ENCODE results near the gene AURKB.
"Not testable (repeated sequence)": the region's sequence is repeated elsewhere in the genome, so short reads cannot be mapped to it uniquely, and the experiment has no call there.

AURKB gene

DNA sequence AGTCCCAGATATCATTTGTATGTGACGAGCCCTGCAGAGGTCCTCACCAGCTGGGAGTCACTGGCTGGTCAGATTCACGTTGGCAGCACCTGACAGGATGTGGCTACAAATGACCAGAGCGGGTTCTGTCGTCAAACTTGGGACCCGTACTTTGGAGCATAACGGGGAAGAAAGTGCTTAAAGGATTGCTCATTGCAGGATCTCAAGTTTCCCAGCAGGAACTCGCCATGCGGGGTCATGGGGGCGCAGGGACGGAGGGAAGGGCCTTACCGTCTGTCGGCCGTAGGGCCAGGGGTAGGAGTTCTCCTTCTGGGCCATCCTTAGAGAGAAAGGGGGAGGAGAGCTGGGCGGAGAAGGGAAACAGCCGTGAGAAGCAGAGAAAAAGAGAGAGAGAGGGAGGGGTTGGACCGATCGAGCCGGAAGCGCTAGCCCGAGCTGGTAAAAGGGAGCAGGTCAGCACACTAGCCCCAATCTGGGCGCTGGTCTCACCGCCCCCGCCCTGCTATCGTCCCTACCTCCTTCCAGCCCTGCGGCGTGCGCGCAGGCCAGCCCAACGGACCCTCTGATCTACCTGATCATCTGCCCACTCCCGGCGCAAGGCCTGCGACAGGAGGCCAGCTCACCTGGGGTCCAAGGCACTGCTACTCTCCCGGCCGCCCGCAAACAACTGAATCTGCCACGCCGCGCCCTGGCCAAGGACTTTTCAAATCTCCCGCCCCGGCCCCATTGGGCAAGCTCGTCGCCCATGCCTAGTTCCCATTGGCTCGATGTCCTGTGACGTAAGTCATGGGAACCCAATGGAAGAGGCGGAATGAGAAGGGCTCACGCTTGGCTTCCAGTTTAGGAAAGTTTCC, at the start of gene AURKB:
TSS of gene AURKB (minus strand) at position 669 of the 854 bp plus-strand sequence. CDS start at position 318, 351 bp downstream.
- DNase-seq (ENCODE audit: low spot score) = peak; percentile 99

- no peak for DNase-seq (ENCODE audit: low spot score)
Observed at GRCh38 chr17:8257801-8258200, 47.4 kb upstream of the AURKB start.

- no peak for DNase-seq (ENCODE audit: low spot score)
Observed at GRCh38 chr17:8256691-8257090, 46.3 kb upstream of the AURKB start.

DNA sequence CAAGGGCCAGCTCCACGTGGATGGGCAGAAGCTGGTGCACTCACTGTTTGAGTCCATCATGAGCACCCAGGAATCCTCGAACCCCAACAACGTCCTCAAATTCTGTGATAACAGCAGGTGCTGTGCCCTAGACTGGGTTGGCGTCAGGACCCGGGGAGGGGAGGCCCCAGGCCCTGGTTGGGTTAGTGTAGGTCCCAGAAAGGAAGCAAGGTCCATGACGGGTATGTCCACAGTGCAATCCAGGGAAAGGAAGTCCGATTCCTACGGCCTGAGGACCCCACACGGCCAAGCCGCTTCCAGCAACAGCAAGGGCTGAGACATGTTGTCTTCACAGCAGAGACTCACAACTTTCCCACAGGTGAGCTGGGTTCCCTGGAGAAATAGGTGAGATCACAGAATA, 45.9 kb upstream of the AURKB start:
- DNase-seq (ENCODE audit: low spot score) = no peak

GRCh38 chr17:8255499-8255898, 45.1 kb upstream of the AURKB start:
- no peak for DNase-seq (ENCODE audit: low spot score)

- no peak for DNase-seq (ENCODE audit: low spot score)
Observed at GRCh38 chr17:8254881-8255280, 44.5 kb upstream of the AURKB start.

- DNase-seq (ENCODE audit: low spot score) = no peak
Observed at GRCh38 chr17:8253801-8254200, 43.4 kb upstream of the AURKB start.

DNA sequence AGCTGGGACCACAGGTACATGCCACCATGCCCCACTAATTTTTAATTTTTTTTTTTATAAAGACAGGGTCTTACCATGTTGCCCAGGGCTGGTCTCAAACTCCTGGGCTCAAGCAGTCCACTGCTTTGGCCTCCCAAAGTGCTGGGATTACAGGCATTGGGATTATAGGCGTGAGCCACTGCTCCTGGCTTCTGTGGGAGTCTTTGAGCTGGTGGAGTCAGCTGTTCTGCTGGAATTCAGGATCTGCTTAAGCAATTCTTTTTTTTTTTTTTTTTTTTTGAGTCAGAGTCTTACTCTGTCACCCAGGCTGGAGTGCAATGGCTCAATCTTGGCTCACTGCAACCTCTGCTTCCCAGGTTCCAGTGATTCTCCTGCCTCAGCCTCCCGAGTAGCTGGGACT, 41.0 kb upstream of the AURKB start:
- DNase-seq (ENCODE audit: low spot score) = not testable (repeated sequence)

DNA sequence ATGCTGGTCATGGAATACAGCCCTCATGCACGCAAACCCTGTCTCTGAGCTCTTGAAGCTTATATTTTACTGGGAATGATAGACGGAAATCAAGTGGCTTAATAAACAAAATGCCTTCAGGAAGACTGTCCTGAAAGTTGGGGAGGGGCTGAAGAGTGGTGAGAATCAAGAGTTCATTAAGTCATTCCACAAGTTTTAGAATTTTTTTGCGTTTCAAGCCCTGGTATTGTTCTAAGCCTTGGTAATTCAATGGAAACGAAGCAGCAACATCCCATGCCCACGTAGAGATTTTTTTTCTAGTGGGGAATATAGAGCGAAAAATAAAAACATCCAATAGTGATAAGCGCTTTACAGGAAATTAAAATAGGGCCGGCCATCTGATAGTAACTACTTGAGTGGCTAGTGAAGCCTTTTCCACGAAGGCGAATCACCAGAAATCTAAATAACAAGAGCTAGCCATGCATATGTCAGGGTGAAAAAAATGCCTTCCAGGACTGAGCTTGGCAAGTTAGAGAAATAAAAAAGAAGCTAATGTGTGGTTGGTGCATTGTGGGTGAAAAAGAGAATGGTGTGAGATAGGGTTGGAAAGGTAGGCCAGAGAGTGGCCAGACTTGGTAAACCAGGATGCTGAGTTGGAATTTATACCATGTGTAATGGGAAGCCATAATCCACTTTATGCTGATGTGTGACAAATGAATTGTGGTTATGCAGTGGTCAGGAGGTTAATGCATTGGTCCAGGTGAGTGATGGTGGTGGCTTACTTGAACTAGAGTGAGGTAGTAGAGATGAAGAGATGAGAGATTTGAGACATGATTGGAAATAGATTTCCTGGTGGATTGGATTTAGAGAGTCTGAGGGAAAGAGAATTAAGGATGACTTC, 39.5 kb upstream of the AURKB start:
- DNase-seq (ENCODE audit: low spot score) = no peak

DNA sequence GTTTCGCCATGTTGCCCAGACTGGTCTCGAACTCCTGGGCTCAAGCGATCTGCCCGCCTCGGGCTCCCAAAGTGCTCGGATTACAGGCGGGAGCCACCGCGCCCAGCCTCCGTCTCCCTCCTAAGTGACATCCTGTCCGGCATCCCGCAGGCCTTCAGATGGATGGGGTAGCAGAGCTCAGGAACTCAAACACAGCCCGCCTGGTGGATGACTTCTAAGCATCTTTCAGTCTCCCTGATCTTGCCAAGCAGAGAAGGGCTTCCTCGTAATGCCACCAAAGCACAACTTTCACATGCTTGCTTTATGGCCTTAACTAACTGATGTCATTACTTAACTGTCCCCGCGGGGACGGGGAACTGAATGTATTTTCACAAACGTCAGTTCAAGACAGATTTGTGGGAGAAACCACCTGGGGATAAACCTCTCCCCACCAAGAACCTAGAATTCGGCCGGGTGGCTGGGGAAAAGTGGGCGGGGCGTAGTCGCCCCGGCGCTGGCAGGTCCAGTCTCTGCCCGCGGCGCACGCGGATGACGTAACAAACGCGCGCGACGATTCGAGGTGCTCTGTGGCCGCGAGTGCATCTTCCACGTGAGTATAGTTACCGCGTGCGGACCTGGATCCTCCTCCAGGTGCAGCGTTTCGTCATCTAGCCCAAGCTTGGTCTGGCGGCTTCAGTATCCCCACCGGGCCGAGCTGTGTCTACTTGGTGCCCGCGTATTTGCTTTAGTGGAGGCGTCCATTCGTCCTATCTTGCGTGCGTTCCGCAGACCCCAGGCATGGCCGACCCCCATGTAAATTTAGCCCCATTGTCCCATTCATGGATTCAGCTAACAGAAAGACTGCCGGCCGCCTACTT, 38.6 kb upstream of the AURKB start, which contains the start of gene PFAS:
TSS of gene PFAS (plus strand) at position 539 of the 857 bp plus-strand sequence. CDS start 4,649 bp downstream, outside the sequence.
- peak; percentile 95 for DNase-seq (ENCODE audit: low spot score)

GRCh38 chr17:8244768-8245167, 34.4 kb upstream of the AURKB start:
- DNase-seq (ENCODE audit: low spot score) = no peak

DNA sequence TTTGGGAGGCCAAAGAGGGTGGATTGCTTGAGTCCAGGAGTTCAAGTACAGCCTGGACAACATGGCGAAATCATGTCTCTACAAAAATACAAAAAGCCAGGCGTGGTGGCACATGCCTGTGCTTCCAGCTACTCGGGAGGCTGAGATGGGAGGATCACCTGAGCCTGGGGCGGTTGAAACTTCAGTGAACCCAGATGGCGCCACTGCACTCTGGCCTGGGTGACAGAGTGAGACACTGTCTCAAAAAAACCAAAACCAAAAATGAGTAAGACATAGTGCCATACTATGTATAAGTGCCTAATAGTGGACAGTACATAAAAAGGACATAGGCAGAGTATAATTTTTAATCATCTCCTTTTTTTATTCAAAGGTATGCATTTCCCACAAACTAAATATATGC, 33.5 kb upstream of the AURKB start:
- no peak for DNase-seq (ENCODE audit: low spot score)

DNA sequence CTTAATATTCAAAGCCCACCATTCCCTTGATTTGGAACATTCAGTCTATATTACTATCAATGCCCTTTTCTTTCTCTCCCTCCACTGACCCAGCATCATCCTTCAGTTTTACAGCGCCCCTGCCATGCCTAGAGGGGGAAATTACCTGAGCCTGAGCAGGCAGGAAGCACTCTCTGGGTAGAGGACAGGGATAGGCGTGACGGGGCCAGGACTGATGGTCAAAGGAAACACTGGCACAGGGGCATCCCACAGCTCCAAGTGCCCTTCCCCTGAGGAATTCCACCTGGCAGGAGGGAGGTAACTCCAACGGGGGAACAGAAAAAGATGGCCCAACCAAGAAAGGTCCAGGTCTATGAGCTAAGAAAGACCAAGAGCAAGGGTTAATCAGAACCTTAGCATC, 27.5 kb upstream of the AURKB start:
- DNase-seq (ENCODE audit: low spot score) = no peak

- no peak for DNase-seq (ENCODE audit: low spot score)
Observed at GRCh38 chr17:8237175-8237574, 26.8 kb upstream of the AURKB start.

- no peak for DNase-seq (ENCODE audit: low spot score)
Observed at GRCh38 chr17:8235676-8236075, 25.3 kb upstream of the AURKB start.

DNA sequence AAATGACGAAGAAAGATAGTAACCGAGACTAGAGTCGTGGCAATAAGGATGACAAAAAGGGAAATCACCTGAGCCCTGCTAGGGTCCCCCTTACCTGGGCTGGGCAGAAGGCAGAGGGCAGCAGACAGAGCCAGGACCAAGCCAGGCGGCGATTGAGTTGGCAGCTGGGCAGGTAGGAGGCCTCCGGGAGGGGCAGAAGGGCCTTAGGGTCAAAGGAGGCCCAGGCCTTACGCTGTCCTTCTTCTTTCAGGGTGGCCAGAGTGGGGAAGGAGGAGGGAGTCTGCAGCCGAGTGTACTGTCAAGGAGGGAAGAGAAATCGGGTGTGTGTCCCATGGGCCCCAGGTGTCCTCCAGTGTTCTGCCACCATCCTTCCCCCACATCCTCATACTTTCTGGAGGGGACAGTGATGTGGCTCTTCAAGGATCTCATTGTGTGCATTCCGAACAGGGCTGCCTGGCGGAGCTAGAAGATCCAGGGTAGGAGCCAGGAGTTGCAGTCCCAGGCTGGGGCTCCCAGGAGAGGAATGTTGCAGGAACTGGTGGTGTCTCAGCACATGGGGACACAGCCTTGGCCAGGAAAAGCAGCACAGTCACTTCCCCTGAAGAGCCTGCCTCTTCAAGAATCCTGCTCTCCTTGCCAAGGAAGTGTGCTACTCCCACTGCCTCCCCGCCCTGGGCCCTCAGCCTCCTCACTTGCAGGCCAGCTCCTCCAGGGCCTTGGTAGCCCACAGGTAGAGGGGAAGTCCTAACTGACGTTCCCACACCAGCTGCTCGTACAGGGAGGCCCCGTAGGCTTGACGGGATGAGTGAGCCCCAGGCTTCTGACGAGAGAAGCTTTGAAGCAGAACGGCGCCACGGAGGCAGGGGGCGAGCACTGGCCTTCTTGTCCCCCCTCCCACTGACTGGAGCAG, 24.2 kb upstream of the AURKB start:
- no peak for DNase-seq (ENCODE audit: low spot score)

- DNase-seq (ENCODE audit: low spot score) = no peak
Observed at GRCh38 chr17:8231701-8232100, 21.3 kb upstream of the AURKB start.

DNA sequence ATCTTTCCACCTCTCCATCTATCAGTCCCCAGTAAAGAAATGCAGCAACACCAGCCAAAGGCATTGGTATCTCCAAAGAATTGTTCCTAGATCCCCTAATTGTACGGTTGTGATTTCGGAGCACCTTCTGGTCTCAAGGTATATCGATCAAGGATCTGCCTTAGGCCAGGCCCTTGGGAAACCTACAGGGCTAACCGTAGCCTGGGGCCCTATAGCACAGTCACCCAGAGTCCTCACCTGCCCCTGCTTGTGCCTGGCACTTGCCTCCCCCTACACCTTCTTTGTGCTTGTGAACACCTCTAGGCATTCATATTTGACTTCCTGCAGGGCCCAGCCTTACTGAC, 16.8 kb upstream of the AURKB start:
- DNase-seq (ENCODE audit: low spot score) = peak; percentile 3

DNA sequence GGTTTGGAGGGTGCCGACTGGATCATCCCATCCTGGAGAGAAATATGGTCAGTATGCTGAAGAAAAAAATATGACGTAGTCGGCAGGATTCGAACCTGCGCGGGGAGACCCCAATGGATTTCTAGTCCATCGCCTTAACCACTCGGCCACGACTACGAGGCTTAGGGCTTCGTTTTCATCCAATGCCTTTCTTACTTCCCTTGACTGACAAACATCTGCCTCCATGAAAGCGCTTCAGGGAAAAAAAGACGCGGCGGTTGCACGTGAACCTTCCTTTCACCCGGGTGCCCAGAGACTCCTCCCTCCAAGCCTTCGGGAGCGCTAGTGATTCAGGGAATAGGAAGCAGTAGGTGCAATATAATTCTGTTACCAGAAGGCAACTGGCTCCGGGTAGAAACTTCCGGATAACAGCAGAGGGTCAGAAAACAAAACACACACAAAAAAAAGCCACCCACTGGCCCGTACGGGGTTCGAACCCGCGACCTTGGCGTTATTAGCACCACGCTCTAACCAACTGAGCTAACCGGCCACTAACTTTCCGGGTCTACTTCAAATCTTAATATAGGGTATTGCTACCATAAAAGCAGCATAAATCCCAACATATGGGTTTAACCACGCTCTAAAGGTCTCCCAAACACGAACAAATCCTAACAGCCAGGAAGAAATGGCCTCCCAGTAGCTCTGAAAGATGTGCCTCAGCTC, 16.3 kb upstream of the AURKB start:
- DNase-seq (ENCODE audit: low spot score) = peak; percentile 75

- DNase-seq (ENCODE audit: low spot score) = peak; percentile 39
Observed at GRCh38 chr17:8225813-8226535, 15.6 kb upstream of the AURKB start.
